HG03060 (cell line): ENCODE results near the gene KDM2A.
"Not testable (repeated sequence)": the region's sequence is repeated elsewhere in the genome, so short reads cannot be mapped to it uniquely, and the experiment has no call there.

ENCODE experiments used
- ATAC-seq: cut with Tn5 transposase; IDR thresholded peaks from one replicate; pipeline ENCODE4 v1.9.1; 2021; ENCODE audit warnings: low read depth, moderate number of reproducible peaks; ENCODE audit not compliant: unreplicated experiment

The KDM2A gene

GRCh38 chr11:67117176-67117575 lies 1.9 kb upstream of the KDM2A start:
- no peak for ATAC-seq

- no peak for ATAC-seq
Observed at GRCh38 chr11:67117672-67118180, 1.3 kb upstream of the KDM2A start.

DNA sequence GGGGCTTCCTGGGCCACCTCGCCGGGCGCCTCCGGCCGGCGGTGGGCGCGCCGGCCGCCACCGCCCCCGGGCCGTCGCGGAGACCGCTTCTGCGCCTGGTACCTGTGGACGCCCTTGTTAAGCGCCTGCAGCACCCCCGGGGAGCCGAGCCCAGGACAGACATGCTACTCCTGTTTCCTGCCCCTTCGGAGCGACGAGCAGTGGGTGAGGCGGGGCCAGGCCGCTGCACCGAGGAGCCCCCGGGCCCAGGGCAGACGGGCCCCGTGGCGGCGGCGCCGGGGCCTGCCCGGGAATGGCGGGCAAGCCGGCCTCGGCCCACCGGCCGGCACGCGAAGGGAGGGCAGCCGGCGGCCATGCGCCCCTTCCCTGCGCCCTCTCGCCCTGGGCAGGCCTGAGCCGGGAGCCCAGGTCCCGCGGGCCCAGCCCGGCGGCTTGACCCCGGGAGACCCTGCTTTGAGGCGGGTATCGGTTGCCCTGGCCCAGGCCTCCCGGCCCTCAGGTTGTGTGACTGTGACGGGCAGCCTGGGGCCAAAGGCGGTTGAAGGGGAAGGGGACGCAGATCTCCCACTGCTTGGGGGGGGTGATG lies 789 bp upstream of the KDM2A start:
- ATAC-seq, result no peak

DNA sequence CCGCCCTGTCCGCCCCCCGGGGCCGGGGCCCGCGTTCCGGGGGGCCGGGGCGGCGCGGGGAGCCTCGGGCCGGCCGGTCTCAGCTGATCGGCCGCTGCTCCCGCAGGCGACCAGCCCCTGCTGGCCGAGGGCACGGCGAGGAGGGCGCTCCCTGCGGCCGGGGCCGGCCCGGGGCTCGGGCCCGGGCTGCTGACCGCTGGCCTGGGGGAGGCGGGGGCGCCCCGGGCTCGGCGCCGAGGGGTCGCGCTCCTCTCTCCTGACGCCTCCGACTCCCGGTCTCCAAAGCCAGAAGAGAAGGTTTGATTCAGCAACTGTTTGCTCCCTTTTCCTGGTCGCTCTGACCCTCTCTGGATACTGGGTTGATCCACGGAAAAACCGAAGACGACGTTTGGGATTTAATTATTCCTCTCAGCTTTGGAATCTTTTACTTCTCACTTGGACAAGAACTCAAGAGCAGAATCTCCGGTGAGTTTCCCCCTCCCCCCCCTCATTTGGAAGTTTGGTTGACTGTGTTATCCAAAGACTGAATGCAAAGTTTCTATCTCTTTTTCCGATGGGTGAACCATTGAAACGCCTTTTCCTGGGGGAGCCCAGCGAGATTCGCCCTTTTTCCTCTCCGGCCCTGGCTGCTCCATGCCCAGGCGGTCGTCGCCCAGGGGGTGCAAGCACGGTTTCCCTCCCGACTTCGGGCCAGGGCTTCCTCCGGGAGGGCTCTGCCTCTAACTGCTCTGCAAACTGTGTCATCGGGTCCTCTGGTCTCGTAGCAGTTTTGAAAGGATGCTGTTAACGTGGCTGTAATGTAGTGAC lies 725 bp downstream of the KDM2A start:
- no peak for ATAC-seq

DNA sequence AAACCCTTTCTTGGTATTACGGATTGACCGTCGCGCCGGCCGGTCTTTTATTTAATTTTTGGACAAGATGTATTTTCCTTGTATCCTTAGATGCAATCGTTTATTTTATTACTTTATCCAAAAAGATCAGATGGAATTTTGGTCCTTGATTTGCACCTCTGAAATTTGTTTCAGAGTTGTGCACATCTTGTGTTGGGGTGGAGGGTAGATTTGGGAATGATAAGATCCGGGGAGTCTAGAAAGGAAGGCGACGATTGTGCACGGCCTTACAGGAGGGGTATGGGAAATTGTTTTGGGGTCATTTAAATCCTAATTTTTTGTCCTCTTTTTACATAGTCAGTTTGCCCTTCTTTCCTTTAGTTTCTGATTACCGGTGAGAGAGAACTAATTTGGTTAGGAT lies 1.4 kb downstream of the KDM2A start:
- ATAC-seq, result no peak

DNA sequence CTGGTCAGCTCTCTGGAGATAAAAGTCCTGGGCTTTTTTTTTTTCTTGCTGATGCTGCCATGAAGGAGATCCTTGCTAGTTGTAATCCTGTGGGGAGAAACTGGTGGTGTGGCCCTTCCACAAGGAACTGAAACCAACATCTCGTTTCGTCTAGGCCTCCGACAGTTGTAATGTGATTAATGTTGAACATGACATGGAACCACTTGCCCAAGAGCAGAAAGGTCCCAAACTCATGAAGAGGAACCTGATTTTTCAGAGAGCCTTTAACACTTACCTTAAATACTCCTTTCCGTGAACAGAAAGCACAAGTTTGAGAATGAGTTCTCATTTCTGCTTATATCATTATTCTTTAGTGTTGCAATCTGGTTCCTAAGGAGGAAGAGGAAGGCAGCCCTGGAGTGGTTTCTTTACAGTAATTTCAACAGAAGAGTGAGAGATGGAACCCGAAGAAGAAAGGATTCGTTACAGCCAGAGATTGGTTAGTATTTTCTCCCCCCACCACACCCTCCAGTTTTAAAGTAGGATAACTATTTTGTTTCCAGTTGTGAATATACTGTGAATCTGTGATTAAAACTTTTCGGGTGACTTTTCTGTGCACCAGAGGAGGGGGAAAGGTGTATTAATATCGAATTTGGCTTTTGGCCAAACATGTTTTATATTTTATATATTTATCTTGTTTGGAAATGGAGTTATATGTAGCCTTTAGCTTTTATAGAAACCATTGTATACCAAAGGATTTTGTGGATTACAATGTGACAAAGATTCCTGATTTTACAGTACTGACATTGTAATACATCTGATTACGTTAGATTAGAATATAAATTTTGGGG lies 2.0 kb downstream of the KDM2A start:
- no peak for ATAC-seq

GRCh38 chr11:67123801-67124200 lies 4.7 kb downstream of the KDM2A start:
- ATAC-seq, result not testable (repeated sequence)

DNA sequence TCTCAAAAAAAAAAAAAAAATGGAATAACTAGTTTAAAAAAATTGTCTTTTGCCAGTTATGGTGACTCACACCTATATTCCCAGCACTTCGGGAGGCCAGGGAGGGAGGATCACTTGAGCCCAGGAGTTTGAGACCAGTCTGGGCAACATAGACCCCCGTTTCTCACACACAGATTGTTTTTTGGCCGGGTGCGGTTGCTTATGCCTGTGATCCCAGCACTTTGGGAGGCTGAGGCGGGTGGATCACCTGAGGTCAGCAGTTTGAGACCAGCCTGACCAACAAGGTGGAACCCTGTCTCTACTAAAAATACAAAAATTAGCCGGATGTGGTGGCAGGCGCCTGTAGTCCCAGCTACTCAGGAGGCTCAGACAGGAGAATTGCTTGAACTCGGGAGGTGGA lies 7.2 kb downstream of the KDM2A start:
- not testable (repeated sequence) for ATAC-seq

DNA sequence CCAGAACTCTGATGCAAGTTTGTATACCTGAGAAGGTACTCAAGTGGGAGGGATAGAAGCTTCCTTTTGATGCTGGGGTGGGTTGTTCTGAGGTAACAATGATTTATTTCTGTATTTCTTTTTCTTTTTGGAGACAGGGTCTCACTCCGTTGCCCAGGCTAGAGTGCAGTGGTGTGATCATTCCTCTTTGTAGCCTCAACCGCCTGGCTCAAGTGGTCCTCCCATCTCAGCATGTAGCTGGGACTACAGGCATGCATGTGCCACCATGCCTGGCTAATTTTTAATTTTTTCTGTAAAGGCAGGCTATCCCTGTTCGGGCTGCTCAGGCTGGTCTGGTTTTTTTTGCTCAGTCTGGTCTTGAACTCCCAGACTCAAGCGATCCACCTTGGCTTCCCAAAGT lies 7.9 kb downstream of the KDM2A start:
- ATAC-seq, result no peak

DNA sequence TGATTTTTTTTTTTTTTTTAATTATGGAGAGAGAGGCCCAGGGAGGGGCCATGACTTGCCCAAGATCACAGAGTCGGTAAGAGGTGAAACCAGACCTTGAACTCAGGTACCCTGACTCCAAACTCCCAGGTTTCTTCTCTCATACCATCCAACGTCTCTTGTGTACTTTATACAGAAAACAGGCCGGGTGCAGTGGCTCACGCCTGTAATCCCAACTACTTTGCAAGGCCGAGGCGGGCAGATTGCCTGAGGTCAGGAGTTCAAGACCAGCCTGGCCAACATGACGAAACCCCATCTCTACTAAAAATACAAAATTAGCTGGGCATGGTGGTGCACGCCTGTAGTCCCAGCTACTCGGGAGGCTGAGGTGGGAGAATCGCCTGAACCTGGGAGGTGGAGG lies 11.8 kb downstream of the KDM2A start:
- not testable (repeated sequence) for ATAC-seq

GRCh38 chr11:67136156-67136555 lies 17.1 kb downstream of the KDM2A start:
- ATAC-seq, result no peak

DNA sequence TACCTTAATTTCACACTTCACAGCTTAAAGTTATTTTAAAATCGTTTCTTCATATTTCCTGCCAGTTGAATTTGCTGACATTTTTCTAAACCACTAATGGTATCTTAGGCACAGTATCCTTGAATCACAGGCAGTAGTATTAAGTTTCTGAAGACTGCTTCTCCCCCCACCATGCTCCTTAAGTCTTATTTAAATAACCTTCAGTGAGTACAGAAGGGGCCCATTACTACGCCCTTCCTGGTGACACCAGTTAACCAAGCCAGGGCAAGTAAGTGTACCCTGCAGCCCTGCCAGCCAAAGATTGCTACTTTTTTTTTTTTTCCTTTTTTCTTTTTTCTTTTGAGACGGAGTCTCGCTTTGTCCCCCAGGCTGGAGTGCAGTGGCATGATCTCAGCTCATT lies 19.9 kb downstream of the KDM2A start:
- no peak for ATAC-seq

DNA sequence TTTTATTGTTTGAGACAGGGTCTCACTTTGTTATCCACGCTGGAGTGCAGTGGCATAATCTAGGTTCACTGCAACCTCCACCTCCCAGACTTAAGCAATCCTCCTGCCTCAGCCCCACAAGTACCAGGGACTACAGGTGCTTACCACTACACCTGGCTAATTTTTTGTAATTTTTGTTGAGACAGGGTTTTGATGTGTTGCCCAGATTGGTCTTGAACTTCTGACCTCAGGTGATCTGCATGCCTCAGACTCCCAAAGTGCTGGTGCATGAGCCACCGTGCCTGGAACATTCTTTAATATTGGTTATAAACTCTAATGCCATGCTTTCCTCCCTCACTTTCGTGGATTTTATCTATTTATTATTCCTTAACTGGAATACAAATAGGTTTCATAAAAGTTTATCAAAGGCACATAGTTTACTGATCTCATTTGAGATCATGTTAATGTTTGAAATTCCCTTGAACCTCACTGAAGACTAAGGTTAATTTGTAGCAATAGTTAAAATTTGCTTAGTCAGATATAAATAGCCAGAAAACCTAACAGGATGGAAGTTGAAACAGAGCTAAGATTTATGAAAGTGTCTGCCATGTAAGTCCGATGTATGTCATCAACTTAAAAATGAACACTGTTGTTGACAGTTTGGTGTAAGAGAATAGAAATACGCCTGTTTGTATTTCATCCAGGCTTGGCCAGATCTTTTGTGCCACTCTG lies 27.6 kb downstream of the KDM2A start:
- ATAC-seq, result no peak

GRCh38 chr11:67153971-67154370 lies 34.9 kb downstream of the KDM2A start:
- ATAC-seq, result no peak

GRCh38 chr11:67154726-67155125 lies 35.7 kb downstream of the KDM2A start:
- no peak for ATAC-seq

DNA sequence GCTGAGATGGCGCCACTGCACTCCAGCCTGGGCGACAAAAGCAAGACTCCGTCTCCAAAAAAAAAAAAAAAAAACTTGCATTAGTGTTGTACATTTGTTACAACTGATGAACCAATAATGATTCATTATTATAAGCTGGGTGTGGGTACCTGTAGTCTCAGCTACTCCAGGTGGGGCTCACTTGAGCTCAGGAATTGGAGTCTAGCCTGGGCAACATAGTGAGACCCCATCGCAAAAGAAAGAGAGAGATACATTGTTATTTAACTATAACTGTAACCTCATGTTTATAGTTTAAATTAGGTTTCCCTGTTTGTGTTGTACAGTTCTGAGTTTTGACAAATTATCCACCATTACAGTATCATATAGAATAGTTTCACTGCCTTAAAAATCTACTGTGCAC lies 38.6 kb downstream of the KDM2A start:
- no peak for ATAC-seq

GRCh38 chr11:67158221-67158620 lies 39.2 kb downstream of the KDM2A start:
- no peak for ATAC-seq

- ATAC-seq, result no peak
Observed at GRCh38 chr11:67160045-67160444, 41.0 kb downstream of the KDM2A start.

DNA sequence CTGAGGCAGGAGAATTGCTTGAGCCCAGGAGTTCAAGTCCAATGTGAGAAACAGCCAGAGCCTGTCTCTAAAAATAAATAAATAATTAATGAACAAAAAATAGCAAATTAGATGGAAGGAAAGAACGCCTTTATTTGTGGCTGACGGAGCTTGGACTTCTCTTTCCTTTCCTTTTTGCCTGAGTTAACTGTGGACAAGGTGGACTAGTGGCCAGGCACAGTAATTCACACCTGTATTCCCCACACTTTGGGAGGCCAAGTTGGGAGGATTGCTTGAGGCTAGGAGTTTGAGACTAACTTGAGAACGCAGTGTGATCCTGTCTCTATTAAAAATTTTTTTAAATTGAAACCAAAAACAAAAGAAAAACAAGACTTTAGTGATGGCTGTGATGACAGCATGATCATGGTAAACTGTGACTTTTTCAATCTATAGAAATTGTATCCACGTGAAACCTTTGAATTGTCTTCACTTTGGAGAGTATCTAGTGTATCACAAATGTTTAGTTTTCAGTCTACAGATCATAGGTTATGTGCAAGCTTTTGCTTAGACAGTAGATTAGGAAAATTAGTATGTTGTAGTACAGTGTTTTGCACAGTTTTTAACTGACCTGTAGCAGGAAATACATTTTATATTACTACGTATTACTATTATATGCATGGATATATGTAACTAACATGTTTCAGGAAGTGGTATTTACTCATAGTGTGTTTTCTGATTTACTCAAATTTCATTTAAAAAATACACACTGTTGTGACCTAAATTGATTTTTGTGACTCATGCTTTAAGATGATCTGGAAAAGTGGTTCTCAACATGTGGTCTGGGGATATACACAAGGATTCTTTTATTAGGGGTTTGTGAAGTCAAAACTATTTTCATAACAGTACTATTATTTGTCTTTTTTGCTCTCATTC lies 42.1 kb downstream of the KDM2A start:
- ATAC-seq, result no peak

DNA sequence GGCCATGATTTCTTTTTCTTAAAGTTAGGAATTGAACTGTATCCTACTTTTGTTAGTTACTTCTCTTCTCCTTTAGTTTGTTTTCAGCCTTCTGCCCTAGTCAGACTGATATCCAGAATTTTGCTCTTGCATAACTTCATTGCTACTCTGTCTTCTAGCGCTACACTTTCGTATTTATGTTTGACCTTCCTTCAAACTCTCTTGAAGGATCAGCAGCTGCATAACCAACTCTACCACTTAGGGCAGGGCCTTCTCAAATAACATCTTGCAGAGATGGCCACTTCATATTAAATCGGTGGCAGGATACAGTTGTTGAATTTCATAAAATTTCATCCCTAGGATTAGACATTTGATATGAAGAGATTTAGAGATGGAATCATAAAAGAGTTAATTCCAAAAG lies 43.9 kb downstream of the KDM2A start:
- ATAC-seq, result no peak
